GM11168 (cell line): ENCODE data around the gene BAG3.
"Not testable (repeated sequence)": the region's sequence is repeated elsewhere in the genome, so short reads cannot be mapped to it uniquely, and the experiment has no call there.

Experiments
- in situ Hi-C: fragments of 300-500 bp; cut with MboI; formaldehyde crosslinking; loops from one replicate; pipeline ENCODE4 v1.12.0; 2022; ENCODE audit warnings: low sequenced_read_pairs; ENCODE audit not compliant: unreplicated experiment

BAG3 gene

DNA sequence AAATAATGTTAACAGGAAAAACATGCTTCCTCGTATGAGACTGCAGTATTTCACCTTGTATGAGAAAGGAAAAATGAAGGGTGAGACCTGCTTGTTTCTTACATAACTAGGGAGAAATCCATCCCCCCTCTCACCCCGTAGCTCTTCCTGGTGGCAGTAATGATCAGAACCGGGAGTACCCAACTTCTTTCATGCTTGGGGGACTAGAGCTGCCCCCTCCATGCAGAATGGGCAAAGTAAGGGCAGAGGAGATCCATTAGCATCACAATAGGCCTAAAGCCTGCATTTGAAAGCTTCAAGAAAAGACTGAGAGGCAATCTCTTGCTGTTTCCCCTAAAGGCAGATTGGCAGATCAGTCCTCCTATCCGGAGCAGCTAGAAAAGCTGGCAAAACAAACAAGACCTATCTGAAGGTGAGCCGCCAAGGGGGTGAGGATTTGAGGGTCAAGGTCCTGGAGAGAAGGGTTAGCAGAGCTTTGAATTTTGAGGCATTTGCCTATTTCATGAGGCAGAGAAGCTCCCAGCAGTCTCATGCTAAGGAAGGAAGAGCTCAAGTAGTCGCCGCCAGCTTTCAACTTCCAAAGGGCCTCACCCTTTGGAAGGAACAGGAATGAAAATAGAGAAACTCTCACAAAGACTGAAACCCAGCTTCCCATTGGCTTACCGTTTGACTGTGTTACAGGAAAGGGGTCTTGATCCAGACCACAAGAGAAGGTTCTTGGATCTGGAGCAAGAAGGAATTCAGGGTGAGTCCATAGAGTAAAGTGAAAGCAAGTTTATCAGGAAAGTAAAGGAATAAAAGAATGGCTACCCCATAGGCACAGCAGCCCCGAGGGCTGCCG is 36.2 kb downstream of the BAG3 start:
- in situ Hi-C loops = loop anchor here (10.0 kb wide), 2 partner anchors 47 to 177 kb away; no protein-coding TSS in a partner anchor

DNA sequence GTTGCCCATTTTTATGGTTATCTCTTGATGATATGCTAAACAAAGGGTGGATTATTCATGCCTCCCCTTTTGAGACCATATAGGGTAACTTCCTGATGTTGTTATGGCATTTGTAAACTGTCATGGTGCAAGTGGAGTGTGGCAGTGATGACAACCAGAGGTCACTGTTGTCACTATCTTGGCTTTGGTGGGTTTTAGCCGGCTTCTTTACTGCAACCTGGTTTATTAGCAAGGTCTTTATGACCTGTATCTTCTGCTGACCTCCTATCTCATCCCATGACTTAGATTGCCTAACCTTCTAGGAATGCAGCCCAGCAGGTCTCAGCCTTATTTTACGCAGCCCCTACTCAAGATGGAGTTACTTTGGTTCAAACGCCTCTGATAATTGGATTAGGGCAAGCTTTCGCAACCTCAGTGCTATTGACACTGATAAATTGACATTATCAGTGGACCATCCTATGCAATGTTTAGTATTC is 36.9 kb downstream of the BAG3 start:
- in situ Hi-C loops = loop anchor here (10.0 kb wide), 2 partner anchors 47 to 177 kb away; no protein-coding TSS in a partner anchor

GRCh38 chr10:119689016-119689580 is 37.9 kb downstream of the BAG3 start:
- in situ Hi-C loops = loop anchor here (10.0 kb wide), 2 partner anchors 46 to 176 kb away; no protein-coding TSS in a partner anchor

DNA sequence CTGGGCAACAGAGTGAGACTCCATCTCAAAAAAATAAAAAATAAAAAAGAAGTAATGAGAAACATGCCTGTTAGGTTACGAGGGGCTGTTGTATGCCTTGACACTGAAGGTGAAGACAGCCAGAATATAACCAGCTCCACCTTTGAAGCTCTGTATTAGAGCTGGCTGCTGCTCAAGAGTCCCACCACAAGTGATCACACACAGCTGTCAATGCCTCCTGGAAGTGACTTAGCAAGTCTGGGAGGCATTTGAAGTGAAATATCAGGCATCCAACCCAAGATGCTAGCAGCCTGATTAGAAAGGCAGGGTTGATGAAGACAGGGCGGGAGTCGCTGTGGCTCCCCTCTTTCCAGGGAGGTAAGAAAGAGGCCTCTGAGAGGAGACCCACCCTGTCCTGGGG is 40.5 kb downstream of the BAG3 start:
- in situ Hi-C loops = no loop called here

GRCh38 chr10:119693262-119693957 is 42.2 kb downstream of the BAG3 start:
- in situ Hi-C loops = no loop called here

DNA sequence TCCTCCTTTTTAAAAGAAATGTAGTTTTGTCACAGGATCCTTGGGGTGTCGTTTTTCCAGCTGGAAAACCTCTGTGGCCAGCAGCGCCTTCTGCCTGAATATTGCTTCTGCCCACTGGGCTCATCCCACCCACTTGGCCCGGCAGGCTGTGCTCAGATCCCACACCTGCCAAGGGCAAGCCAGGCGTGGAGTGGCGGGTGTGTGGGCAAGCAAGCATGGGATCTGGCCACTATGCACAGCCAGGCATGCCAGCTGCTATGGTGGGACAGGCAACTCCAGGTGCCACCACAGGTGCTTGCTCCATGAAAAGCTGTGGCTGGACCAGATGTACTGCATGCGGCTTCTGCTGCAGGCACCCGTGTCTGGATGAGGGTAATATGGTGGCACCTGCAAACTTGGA is 43.4 kb downstream of the BAG3 start:
- in situ Hi-C loops = no loop called here

GRCh38 chr10:119700321-119700954 is 49.3 kb downstream of the BAG3 start:
- in situ Hi-C loops = no loop called here

DNA sequence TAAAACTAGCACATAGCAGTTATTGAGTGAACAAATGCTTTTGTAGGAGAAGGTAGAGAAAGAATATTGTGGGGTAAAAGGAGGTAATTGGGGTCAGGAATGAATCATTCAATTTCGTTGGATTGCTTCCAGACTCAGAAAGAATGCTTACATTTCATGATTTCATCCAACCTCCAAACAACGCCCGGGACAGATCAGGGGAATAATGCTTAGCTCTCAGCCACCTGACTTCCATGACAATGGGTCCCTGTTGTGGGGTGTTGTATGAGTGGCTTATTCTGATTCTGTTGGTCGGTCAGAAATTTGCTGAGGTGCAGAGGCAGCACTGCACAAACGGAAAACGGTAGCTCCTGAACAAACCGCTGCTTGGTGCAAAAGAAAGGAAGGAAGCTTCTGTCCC is 50.7 kb downstream of the BAG3 start:
- in situ Hi-C loops = no loop called here

DNA sequence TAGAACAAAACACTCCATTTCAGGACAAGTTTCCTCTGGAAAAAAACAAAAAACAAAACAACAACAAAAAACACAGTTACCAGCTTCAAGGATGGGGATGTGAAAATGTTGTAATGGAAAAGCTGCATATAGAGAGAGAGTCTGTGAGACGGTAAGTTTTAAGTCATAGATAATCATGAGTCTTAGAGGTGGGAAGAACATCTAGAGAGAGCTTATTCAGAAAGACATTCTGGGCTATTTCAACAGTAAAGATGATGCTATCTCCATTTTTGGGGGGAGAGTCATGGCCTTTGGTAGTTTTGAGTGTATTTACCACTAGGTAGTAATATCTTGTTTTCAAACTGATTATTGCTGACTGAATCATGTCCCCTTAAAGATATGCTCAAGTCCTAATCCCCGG is 51.4 kb downstream of the BAG3 start:
- in situ Hi-C loops = no loop called here

DNA sequence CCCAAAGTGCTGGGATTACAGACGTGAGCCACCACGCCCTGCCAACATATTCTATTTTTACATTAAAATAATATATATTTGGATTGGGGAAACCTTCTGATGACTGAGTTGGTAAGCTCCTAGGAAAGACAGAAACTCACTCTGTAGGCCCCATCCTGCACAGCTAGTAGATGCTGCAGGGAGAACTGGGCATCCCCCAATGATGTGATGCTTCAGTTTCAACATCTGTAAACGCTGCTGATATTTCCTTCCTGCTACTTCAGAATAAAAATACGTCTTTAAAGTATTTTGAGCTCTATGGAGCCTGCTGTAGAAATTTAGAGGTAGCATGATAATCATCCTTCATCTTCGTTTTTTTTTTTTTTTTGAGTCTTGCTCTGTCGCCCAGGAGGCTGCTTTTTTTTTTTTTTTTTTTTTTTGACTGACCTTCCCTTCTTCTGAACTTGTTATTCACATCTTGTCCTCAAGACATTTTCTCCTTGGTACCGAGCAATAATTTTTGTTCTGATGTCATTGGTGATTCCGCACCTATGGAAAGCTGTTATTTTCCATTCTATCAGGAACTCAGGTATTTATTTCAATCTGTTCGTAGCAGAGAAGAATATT is 52.8 kb downstream of the BAG3 start:
- in situ Hi-C loops = no loop called here

DNA sequence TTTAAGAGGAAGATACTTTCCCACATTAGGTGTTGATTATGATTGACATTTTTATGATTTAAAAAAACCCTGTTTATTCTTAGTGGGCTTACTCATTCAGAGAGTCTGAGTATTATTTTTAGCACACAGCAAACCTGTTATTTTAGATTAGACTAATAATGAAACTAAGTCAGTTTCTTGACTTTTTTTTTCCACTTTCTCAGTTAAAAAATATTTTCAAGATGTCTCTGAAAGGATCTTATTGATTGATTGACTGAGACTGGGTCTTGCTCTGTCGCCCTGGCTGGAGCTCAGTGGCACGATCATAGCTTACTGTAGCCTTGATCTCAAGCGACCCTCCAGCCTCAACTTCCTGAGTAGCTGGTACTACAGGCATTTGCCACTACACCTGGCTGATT is 54.3 kb downstream of the BAG3 start:
- in situ Hi-C loops = no loop called here

DNA sequence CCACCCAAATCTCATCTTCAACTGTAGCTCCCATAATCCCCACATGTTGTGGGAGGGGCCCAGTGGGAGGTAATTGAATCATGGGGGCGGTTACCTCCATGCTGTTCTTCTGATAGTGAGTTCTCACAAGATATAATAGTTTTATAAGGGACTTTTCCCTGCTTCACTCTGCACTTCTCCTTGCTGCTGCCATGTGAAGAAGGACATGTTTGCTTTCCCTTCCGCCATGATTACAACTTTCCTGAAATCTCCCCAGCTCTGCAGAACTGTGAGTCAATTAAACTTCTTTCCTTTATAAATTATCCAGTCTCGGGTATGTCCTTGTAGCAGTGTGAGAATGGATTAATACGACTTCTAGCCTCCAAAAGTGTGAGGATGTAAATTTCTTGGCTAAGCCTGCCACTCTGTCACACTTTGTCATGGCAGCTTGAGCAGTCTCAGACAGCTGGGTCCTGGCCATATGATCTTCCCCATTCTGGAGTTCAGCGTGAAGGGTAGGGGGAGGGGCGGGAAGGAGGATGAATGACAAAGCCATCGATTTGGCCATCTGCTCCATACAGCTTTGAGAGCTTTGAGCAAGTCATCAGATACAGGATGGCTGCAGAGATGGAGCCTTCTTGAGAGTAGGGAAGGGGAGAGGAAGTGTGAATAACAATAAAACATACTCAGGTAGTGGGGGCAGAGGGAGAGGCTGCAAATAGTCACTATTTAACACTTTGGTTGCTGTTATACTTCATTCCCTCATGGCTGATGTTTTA is 55.5 kb downstream of the BAG3 start:
- in situ Hi-C loops = no loop called here

GRCh38 chr10:119707331-119707730 is 56.2 kb downstream of the BAG3 start:
- in situ Hi-C loops = not testable (repeated sequence)

DNA sequence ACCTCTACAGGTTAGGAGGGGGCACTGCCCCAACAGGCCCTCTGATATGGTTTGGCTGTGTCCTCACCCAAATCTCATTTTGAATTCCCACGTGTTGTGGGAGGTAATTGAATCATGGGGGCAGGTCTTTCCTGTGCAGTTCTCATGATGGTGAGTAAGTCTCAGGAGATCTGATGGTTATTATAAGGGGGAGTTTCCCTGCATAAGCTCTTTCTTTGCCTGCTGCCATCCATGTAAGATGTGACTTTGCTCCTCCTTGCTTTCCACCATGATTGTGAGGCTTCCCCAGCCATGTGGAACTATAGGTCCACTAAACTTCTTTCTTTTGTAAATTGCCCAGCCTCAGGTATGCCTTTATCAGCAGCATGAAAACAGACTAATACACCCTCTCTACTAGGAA is 59.8 kb downstream of the BAG3 start:
- in situ Hi-C loops = not testable (repeated sequence)

DNA sequence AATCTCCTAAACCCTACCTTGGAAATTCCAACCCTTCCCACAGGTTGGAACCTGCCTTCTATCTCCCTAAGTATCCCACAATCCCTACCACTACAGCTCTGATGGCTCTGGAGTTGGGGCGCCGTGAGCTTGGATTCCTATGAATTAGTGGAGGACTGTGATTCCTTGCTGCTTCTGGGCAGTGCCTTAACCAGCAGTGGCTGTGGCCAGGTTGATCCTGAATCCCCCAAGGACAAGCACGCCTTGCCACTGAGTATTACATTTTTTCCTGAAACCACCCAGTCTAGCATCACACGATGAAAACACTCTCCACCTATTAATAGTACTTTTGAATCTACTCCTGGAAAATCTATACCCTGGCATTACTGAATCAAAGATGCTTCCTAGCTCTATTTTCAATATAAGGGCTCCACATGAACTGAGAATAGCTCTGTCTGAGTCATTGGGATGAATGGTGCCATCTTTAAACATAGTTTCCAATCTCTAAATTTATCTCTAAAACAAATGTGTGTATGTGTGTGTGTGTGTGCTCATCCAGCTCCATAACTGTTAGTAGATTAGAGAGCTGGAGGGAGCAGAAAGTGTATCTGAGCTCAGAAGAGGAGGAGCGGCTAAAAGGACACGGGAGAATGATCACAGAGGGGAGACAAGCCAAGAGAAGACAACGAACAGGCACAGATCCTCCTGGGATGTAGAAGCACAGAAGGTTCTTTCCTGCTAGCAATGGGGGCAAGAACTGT is 62.7 kb downstream of the BAG3 start:
- in situ Hi-C loops = no loop called here

DNA sequence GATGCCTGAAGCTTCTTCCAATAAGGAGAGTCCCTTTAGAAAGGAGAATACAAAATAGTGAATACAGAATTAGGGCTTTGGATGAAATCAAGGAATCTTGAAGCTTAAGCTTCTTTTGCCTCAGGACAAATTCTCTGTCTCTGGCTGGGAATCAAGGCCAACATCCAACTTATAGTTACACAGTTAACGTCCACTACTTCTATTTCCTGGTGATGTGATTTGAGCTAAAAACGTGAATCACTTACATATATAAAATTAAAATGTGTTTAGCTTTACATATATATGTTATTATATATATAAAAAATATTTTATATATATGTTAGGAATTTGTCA is 63.3 kb downstream of the BAG3 start:
- in situ Hi-C loops = no loop called here

DNA sequence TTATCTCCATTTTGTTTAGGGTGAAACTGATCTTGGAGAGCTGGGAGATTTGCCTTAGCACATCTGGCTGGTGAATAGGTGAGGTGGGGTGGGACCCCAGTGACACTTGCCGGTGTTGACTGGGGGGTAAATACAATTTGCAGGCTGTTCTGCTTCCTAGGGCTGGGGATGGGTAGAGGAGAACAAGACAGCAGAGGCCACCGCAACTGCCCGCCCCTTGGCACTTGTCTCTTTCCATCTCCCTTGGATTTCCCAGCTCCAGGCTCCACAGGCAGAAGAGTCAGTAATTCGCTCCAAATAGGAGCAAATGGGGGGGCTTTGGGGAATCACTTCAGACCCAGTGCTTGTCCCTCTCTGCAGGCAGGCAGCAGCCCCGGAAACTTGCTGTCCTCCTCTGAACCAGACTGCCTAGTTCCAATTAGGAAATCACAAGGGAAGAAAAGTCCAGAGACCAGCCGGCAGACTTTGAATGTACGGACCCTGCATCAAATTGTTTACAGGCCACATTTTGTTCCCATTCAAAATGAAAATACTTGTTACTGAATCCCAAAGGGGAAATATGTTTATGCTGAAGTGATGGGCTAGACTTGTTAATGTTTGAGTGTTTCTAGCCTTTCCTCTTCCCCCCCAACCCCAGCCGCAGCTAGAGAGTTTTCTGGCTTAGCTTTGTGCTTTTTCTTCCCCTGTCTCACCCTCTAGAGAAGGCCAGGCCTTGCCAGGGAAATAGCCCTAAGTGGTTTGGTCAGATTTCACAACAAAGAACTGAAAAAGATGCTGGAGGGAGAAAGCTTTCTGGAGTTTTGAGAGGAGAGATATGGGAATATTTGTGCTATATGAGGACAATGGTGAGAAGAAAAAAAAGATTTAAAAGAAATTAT is 64.7 kb downstream of the BAG3 start:
- in situ Hi-C loops = no loop called here

DNA sequence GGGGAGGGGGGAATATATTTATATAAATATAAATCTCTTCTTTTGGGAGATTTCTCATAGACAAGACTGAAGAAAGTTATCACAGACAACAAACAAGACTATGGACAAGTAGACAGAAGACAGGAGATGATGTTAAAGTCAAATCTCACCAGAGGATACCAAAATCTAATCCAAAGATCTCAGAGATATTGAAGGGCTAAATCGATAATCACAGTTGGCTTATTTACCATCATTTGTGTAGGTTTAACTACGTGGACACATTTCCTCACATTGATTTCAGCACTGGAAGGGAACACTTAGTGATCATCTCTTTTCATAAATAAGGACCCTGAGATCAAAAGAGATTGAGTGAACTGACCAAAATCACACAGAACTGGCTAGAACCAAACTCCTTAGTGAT is 72.0 kb downstream of the BAG3 start:
- in situ Hi-C loops = no loop called here
